Sigmoid colon (tissue), 7 donors: Measurements from ENCODE around the gene RASAL2. TPM values are rescaled to one million over a fixed set of nuclear protein-coding genes. Genes with fewer than 3 reads are reported as not detected.

Experiments
- DNase-seq: peaks from one replicate; pipeline ENCODE4 v3.0.0-alpha.2; 2019
- H3K27ac ChIP-seq, 4 donors: fragments of 200-600 bp; sonication (generic); one replicate each; pipeline ENCODE4 v1.5.1; 2016 to 2019; ENCODE audit warnings: mild to moderate bottlenecking in 1 of 4
- H3K27me3 ChIP-seq, 3 donors: fragments of 200-600 bp; sonication (generic); one replicate each; pipeline ENCODE4 v1.5.1; 2019; ENCODE audit warnings: mild to moderate bottlenecking in 1 of 3
- H3K36me3 ChIP-seq, 4 donors: fragments of 200-600 bp; sonication (generic); one replicate each; pipeline ENCODE4 v1.5.1; 2016 to 2019
- H3K4me1 ChIP-seq, 4 donors: fragments of 200-600 bp; sonication (generic); one replicate each; pipeline ENCODE4 v1.5.1; 2017 to 2019
- H3K4me3 ChIP-seq, 4 donors: fragments of 200-600 bp; sonication (generic); one replicate each; pipeline ENCODE4 v1.5.1; 2017 to 2019; ENCODE audit warnings: mild to moderate bottlenecking in 2 of 4, moderate library complexity in 1 of 4
- H3K9me3 ChIP-seq, 4 donors: fragments of 200-600 bp in 3 of 4; sonication (generic) in 3 of 4; one replicate each; pipeline versions ENCODE4 v1.5.1 to v1.6.1; 2013 to 2019
- EP300 ChIP-seq, 4 donors: sonication (generic); formaldehyde crosslinking; IDR thresholded peaks; one replicate each; pipeline ENCODE4 v1.6.1; 2017; ENCODE audit warnings: antibody characterized with exemption in 4 of 4
- POLR2A ChIP-seq, 2 donors: fragments of 450-650 bp; IDR thresholded peaks; one replicate each; pipeline ENCODE4 v1.6.1; 2016; ENCODE audit warnings: antibody characterized with exemption in 2 of 2, mild to moderate bottlenecking in 2 of 2, moderate library complexity in 2 of 2
- POLR2AphosphoS5 ChIP-seq, 4 donors: sonication (generic); formaldehyde crosslinking; IDR thresholded peaks; one replicate each; pipeline ENCODE4 v1.6.1; 2017; ENCODE audit warnings: antibody characterized with exemption in 4 of 4
- WGBS, 2 donors: extraction: QIAGEN DNeasy Blood & Tissue Kit; methylation state at CpG; one replicate each; pipeline ENCODE4 v1.1.7; 2013; 5-methylcytosine and 5-hydroxymethylcytosine counted together
- intact Hi-C: fragments of 100-400 bp; cut with DNase I; formaldehyde crosslinking; loops from one replicate; pipeline ENCODE4 v1.15.1; 2023
- polyA plus RNA-seq, 3 donors: library from polyadenylated mRNA; stranded (reverse); fragments of 200-250 nt; gene quantifications; one replicate each; pipeline ENCODE4 v1.2.3, GENCODE V29; 2013
- total RNA-seq, 4 donors: library from RNA; depleted of rRNA; stranded (reverse); fragments of >200 nt; gene quantifications; one replicate each; pipeline ENCODE4 v1.1.0, GENCODE V29; 2016
- TF ChIP-seq, protein P1 (sequence below), 4 experiments: fragments of 450-650 bp in 3 of 4; fragments of 200-600 bp in 1 of 4; IDR thresholded peaks; one replicate each; pipeline ENCODE4 v1.5.1; 2016 to 2019; ENCODE audit warnings: antibody characterized with exemption in 4 of 4, mild to moderate bottlenecking in 3 of 4, moderate library complexity in 2 of 4
- donor health status: healthy with polysubstance abuse.
- donor health status: Bipolar disorder and iron deficiency.
- donor health status: healthy.

The RASAL2 gene
- total and polyA plus RNA-seq, 7 donors, result 0.92 to 25.5 (median 11.1) TPM

DNA sequence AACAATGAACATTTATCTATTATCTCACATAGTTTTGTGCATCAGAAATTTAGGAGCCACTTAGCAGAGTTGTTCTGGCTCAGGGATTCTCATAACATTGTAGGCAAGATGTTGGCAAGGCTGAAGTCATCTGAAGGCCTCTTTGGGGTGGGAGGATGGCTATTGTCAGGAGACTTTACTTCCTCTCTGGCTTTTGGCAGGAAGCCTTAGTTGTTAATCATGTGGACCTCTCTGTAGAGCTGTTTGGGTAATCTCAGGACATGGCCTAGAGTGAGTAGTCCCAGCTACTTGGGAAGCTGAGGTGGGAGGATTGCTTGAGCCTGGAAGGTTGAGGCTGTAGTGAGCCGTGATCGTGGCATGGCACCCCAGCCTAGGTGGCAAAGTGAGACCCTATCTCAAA, 40.2 kb downstream of the RASAL2 start:
- Histone ChIP-seq H3K4me1 (peaks cover 0 to 22% (median 14%) of the 10 kb centered on the region in 4 donors), H3K4me3 (no peak overlapping the region), H3K27ac (peak overlapping the region in 1 of 4 donors; percentile 9), H3K36me3 (no peaks in the 10 kb centered on the region), H3K27me3 (no peaks in the 10 kb centered on the region), H3K9me3 (no peaks in the 10 kb centered on the region)
- intact Hi-C loops, result no loop called here
- TF ChIP-seq, protein P1, sequence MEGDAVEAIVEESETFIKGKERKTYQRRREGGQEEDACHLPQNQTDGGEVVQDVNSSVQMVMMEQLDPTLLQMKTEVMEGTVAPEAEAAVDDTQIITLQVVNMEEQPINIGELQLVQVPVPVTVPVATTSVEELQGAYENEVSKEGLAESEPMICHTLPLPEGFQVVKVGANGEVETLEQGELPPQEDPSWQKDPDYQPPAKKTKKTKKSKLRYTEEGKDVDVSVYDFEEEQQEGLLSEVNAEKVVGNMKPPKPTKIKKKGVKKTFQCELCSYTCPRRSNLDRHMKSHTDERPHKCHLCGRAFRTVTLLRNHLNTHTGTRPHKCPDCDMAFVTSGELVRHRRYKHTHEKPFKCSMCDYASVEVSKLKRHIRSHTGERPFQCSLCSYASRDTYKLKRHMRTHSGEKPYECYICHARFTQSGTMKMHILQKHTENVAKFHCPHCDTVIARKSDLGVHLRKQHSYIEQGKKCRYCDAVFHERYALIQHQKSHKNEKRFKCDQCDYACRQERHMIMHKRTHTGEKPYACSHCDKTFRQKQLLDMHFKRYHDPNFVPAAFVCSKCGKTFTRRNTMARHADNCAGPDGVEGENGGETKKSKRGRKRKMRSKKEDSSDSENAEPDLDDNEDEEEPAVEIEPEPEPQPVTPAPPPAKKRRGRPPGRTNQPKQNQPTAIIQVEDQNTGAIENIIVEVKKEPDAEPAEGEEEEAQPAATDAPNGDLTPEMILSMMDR (IDR thresholded peaks at IDR 0.05), result no peak
- TF ChIP-seq POLR2AphosphoS5 (IDR thresholded peaks at IDR 0.05), result peak in 2 of 4 donors; percentile 23 to 25
- TF ChIP-seq EP300 (IDR thresholded peaks at IDR 0.05), result no peak
- 60 to 83% methylated on average over 2 of the region's 2 CpGs for WGBS, 2 donors
- no peak for DNase-seq

DNA sequence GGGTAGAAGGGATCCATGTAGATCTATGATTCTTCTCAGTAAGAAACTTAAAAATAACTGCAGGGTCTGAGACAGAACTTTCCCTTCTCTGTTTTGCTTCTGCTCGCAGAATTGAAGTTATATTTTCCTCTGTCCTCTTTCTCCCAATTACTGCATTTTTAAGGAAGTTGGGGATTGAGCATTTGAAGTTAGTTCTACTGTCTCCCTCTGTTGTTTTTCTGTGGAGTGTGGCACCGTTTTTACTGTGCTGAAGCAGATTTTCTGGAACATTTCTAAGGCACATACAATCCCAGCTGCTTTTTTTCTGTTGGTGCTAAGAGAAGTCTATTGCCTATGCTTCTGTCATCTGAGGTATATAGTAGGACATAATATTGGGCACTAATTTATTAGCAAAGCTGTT, 43.3 kb downstream of the RASAL2 start:
- Histone ChIP-seq H3K36me3 (no peaks in the 10 kb centered on the region), H3K27ac (peak overlapping the region in 1 of 4 donors; percentile 0), H3K4me3 (no peak overlapping the region), H3K9me3 (no peaks in the 10 kb centered on the region), H3K4me1 (peaks cover 0 to 22% (median 14%) of the 10 kb centered on the region in 4 donors), H3K27me3 (no peaks in the 10 kb centered on the region)
- intact Hi-C loops, result no loop called here
- TF ChIP-seq POLR2AphosphoS5 (IDR thresholded peaks at IDR 0.05) (no peak), EP300 (IDR thresholded peaks at IDR 0.05) (no peak), POLR2A (IDR thresholded peaks at IDR 0.05) (no peak)
- TF ChIP-seq, protein P1 (IDR thresholded peaks at IDR 0.05), result no peak
- no peak for DNase-seq
- WGBS, 2 donors, result 37 to 41% methylated on average over 2 of the region's 2 CpGs

DNA sequence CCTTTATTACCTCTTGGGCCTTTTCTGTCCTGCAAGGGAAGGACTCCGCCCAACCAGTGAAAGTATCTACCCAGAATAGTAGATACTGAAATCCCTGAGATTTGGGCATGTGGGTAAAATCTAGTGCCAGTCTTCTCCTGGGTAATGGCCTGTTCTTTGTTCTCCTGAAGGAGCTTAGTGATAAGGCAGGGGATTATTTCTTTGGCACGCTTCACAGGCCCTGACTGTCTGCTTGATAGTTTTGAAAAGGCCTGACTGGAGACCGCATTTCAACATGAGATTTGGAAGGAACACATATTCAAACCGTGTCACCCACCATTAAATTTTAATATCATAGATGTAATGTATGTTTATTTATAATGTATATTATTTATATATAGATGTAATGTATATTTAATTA, 48.9 kb downstream of the RASAL2 start:
- WGBS, 2 donors, result 91 to 95% methylated on average over 4 of the region's 4 CpGs
- intact Hi-C loops, result no loop called here
- H3K27me3 ChIP-seq, result no peaks in the 10 kb centered on the region
- H3K9me3 ChIP-seq, result no peaks in the 10 kb centered on the region
- H3K4me3 ChIP-seq, result no peak overlapping the region
- TF ChIP-seq, protein P1 (IDR thresholded peaks at IDR 0.05), result no peak
- TF ChIP-seq EP300 (IDR thresholded peaks at IDR 0.05), result no peak
- TF ChIP-seq POLR2A (IDR thresholded peaks at IDR 0.05), result no peak
- no peak for TF ChIP-seq POLR2AphosphoS5 (IDR thresholded peaks at IDR 0.05)
- no peaks in the 10 kb centered on the region for H3K36me3 ChIP-seq
- H3K4me1 ChIP-seq, result peaks cover 0 to 9% (median 0%) of the 10 kb centered on the region in 4 donors
- no peak overlapping the region for H3K27ac ChIP-seq
- no peak for DNase-seq

DNA sequence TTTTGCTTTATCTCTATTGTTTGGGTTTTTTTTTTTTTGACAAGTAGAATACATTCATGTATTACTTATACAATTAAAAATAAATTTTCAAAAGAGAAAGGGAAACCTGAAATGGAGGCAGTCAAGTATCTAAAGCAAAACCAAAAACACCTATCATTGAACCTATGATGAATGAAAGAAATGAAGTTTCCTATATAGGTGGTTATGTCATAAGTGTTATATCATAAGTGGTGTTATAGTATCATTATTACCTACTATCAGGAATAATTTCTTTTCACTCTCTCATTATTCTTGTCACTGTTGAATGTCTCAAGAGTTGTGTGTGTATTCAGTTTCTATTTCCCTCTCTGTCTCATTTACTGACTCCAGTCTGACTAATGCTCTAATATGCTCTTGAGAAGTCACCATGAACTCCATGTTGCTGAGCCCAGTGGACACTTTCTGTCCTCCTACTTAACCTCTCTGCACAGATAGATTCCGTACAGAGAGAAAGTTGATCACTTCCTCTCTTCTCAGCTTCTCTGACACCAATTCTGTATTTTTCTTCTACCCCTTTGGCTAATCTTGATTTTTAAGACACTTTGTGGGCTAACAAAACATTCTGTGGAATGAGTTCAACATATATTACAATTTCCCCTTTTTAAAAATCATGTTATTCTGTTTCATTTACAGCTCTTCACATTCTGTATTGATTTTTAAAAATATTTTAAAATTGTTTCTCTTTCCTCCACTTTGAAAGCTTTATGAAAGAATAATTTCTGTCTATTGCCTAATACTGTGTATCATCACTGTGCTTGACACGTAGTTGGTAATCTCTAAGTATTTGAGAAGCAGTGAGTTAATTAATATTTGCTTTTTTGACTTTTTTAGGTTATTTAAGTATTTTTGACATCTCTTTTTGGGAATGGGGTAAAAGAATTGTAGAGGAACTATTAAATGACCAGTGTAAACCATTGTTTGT, 50.1 kb downstream of the RASAL2 start:
- no peak overlapping the region for H3K27ac ChIP-seq
- H3K4me3 ChIP-seq, result no peak overlapping the region
- H3K36me3 ChIP-seq, result no peaks in the 10 kb centered on the region
- intact Hi-C loops, result no loop called here
- no peak for DNase-seq
- 84 to 93% methylated on average over 2 of the region's 2 CpGs for WGBS, 2 donors
- TF ChIP-seq, protein P1 (IDR thresholded peaks at IDR 0.05), result no peak
- TF ChIP-seq POLR2A (IDR thresholded peaks at IDR 0.05), result no peak
- no peak for TF ChIP-seq EP300 (IDR thresholded peaks at IDR 0.05)
- no peak for TF ChIP-seq POLR2AphosphoS5 (IDR thresholded peaks at IDR 0.05)
- H3K4me1 ChIP-seq, result peaks cover 0 to 6% (median 0%) of the 10 kb centered on the region in 4 donors
- no peaks in the 10 kb centered on the region for H3K9me3 ChIP-seq
- no peaks in the 10 kb centered on the region for H3K27me3 ChIP-seq
